A549 (cell line): ENCODE results near the gene ANKRD40. TPM values are rescaled to one million over a fixed set of nuclear protein-coding genes. Genes with fewer than 3 reads are reported as not detected.
A peak's percentile ranks its signal among the peaks of the same experiment; 100 is the strongest.

ENCODE experiments used
- ATAC-seq, 2 experiments: fragments of 200-7000 bp in 1 of 2; fragments of >200 bp in 1 of 2; cut with Nextera tagmentation in 1 of 2; cut with Tn5 transposase in 1 of 2; 3 replicates each; pipeline versions ENCODE4 v1.8.0 to v1.9.1; 2018 to 2020; ENCODE audit warnings: mild to moderate bottlenecking in 1 of 2, moderate library complexity in 1 of 2
- CTCF ChIA-PET: fragments of 300-600 bp; sonication (Branson Sonifier 250); formaldehyde crosslinking; extraction: SDS; loops from one replicate; lab custom pipeline; 2021; ENCODE audit warnings: antibody characterized with exemption, inconsistent platforms; lab: Yijun Ruan, JAX
- POLR2A ChIA-PET: fragments of 350-600 bp; formaldehyde crosslinking; extraction: SDS; loops from one replicate; lab custom pipeline; 2021; ENCODE audit warnings: antibody characterized with exemption, inconsistent platforms; lab: Yijun Ruan, JAX
- DNase-seq, 2 experiments: peaks; one replicate each; pipeline versions ENCODE4 v3.0.0 to v3.0.0-alpha.2; 2011 to 2016; ENCODE audit warnings: low read depth in 1 of 2, low spot score in 1 of 2
- FAIRE-seq: peaks from 2 replicates; lab custom pipeline; 2011; peaks lifted over from hg19 to GRCh38; lab: Jason Lieb, UNC
- H3K27ac ChIP-seq, 2 experiments: fragments of >200 bp; sonication (Bioruptor Twin); formaldehyde crosslinking; 3 replicates each; pipeline ENCODE4 v1.5.1; 2016 to 2017
- H3K4me1 ChIP-seq: fragments of >200 bp; sonication (Bioruptor Twin); formaldehyde crosslinking; 3 replicates; pipeline ENCODE4 v1.6.1; 2016
- H3K4me2 ChIP-seq: fragments of >200 bp; sonication (Bioruptor Twin); formaldehyde crosslinking; 3 replicates; pipeline ENCODE4 v1.6.1; 2016
- H3K4me3 ChIP-seq: fragments of >200 bp; sonication (Bioruptor Twin); formaldehyde crosslinking; 3 replicates; pipeline ENCODE4 v1.5.1; 2016
- H3K9me3 ChIP-seq: fragments of >200 bp; sonication (Bioruptor Twin); formaldehyde crosslinking; 3 replicates; pipeline ENCODE4 v1.6.1; 2016
- BHLHE40 ChIP-seq: IDR thresholded peaks from 2 replicates; pipeline ENCODE4 v1.6.1; 2012; ENCODE audit warnings: low read depth, low read length, inconsistent platforms
- CBX2 ChIP-seq: fragments of 200-600 bp; sonication (generic); IDR thresholded peaks from 2 replicates; pipeline ENCODE4 v1.6.1; 2016; ENCODE audit warnings: low read depth, mild to moderate bottlenecking, borderline replicate concordance
- CBX8 ChIP-seq: fragments of 200-600 bp; sonication (generic); IDR thresholded peaks from 2 replicates; pipeline ENCODE4 v1.6.1; 2016
- CTCF ChIP-seq: fragments of >200 bp; sonication (Bioruptor Twin); formaldehyde crosslinking; IDR thresholded peaks from 3 replicates; pipeline ENCODE4 v1.5.1; 2016
- EHMT2 ChIP-seq: fragments of 200-600 bp; sonication (generic); IDR thresholded peaks from 2 replicates; pipeline ENCODE4 v1.6.1; 2016; ENCODE audit warnings: antibody characterized with exemption, low read depth, mild to moderate bottlenecking, moderate library complexity
- FOSB ChIP-seq: fragments of 250-450 bp; sonication (Bioruptor Pico); IDR thresholded peaks from 2 replicates; pipeline ENCODE4 v1.5.0; 2020; ENCODE audit warnings: mild to moderate bottlenecking, moderate library complexity
- HDAC2 ChIP-seq: fragments of 200-600 bp; sonication (generic); IDR thresholded peaks from 2 replicates; pipeline ENCODE4 v1.6.1; 2016
- JUNB ChIP-seq: fragments of >200 bp; sonication (Bioruptor Twin); formaldehyde crosslinking; IDR thresholded peaks from 2 replicates; pipeline ENCODE4 v1.6.1; 2016
- KDM5A ChIP-seq: fragments of 200-600 bp; sonication (generic); IDR thresholded peaks from 2 replicates; pipeline ENCODE4 v1.6.1; 2016; ENCODE audit warnings: antibody characterized with exemption, mild to moderate bottlenecking
- NFE2L2 ChIP-seq: fragments of 150-350 bp; conservative IDR thresholded peaks from 2 replicates; pipeline ENCODE4 v1.6.1; 2014; ENCODE audit warnings: low read length
- NPAS2 ChIP-seq: fragments of 250-450 bp; sonication (Bioruptor Pico); IDR thresholded peaks from 2 replicates; pipeline ENCODE4 v1.8.0; 2022; ENCODE audit warnings: mild to moderate bottlenecking, moderate library complexity, borderline replicate concordance
- POLR2AphosphoS2 ChIP-seq: conservative IDR thresholded peaks from 2 replicates; pipeline ENCODE4 v1.6.1; 2012; ENCODE audit warnings: low read length, improper control_type of control experiment, inconsistent platforms
- RAD21 ChIP-seq, 2 experiments: fragments of >200 bp in 1 of 2; sonication (Bioruptor Twin) in 1 of 2; formaldehyde crosslinking in 1 of 2; IDR thresholded peaks in 1 of 2; conservative IDR thresholded peaks in 1 of 2; 2 replicates in 1 of 2; 3 replicates in 1 of 2; pipeline ENCODE4 v1.6.1; 2012 to 2018; ENCODE audit warnings: inconsistent platforms in 1 of 2
- REST ChIP-seq: fragments of 200-600 bp; sonication (generic); IDR thresholded peaks from 2 replicates; pipeline ENCODE4 v1.6.1; 2016; ENCODE audit warnings: antibody characterized with exemption, mild to moderate bottlenecking, moderate library complexity
- RNF2 ChIP-seq: fragments of 200-600 bp; sonication (generic); IDR thresholded peaks from 2 replicates; pipeline ENCODE4 v1.6.1; 2016; ENCODE audit warnings: low read depth, mild to moderate bottlenecking, antibody characterized with exemption, moderate library complexity, borderline replicate concordance
- SMC3 ChIP-seq: fragments of >200 bp; sonication (Bioruptor Twin); formaldehyde crosslinking; IDR thresholded peaks from 3 replicates; pipeline ENCODE4 v1.6.1; 2018; ENCODE audit warnings: inconsistent platforms
- SREBF2 ChIP-seq: fragments of 450-650 bp; IDR thresholded peaks from 2 replicates; pipeline ENCODE4 v1.6.1; 2014; ENCODE audit warnings: mild to moderate bottlenecking, moderate library complexity
- ZC3H11A ChIP-seq: fragments of 450-650 bp; IDR thresholded peaks from 2 replicates; pipeline ENCODE4 v1.6.1; 2014; ENCODE audit warnings: antibody characterized with exemption, mild to moderate bottlenecking
- ZFP36 ChIP-seq: fragments of 450-650 bp; IDR thresholded peaks from 2 replicates; pipeline ENCODE4 v1.6.1; 2014; ENCODE audit warnings: borderline replicate concordance; ENCODE audit not compliant: partially characterized antibody
- ZSCAN20 ChIP-seq: fragments of 250-450 bp; sonication (Bioruptor Pico); IDR thresholded peaks from 2 replicates; pipeline ENCODE4 v1.8.0; 2022; ENCODE audit warnings: mild to moderate bottlenecking, moderate library complexity
- WGBS: methylation state at CpG from one replicate; pipeline ENCODE4 v1.1.6; 2017; ENCODE audit errors: missing lambda C conversion rate; 5-methylcytosine and 5-hydroxymethylcytosine counted together
- polyA plus RNA-seq, 4 experiments: library from polyadenylated mRNA; depleted of rRNA in 3 of 4; stranded (reverse); fragments of >200 nt; fragmentation: RNase III in 1 of 4; extraction: RNeasy Plus Mini Kit Qiagen cat#74134 plus additional on column Dnase treatment in 1 of 4; gene quantifications; 2 replicates in 3 of 4; 3 replicates in 1 of 4; pipeline ENCODE4 v1.2.3, GENCODE V29; 2011 to 2017
- TF ChIP-seq, protein P1 (sequence below): IDR thresholded peaks from 2 replicates; pipeline ENCODE4 v1.6.1; 2012
- TF ChIP-seq, protein P2 (sequence below): fragments of 150-350 bp; IDR thresholded peaks from 2 replicates; pipeline ENCODE4 v1.6.1; 2014; ENCODE audit warnings: low read depth, mild to moderate bottlenecking, low read length

ANKRD40 gene
- polyA plus RNA-seq, 2 of the 4 experiments (the other 2 are of a cell fraction): 50.1 to 84.3 TPM

DNA sequence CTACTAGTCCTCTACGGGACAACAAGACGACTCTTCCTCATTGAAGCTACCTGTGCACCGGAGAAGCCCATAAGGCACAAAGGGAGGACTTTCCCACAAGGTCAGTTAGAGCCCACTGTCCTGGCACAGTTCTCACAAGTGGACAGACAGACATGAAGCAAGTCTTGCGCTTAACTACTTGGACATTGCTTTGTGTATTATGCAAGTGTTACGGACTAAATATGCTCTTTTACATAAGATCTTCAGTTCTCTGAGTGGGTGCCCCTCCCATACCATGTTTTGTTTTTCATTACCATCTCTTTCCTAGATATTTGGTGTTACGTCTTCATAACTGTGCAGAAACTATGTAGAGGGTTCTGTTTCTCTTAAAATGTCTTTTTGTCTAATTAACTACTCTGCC, 41.5 kb upstream of the ANKRD40 start:
- DNase-seq (no peak), FAIRE-seq (peak; percentile 76), ATAC-seq (no peak; a peak in 1 of 6 replicates)
- ChIA-PET POLR2A (no interaction called here), CTCF (interaction anchor here (0.9 to 3.5 kb wide), 3 partner anchors 18 to 54 kb away, joined by 3 to 11 read pairs (median 5); partner anchors contain the start of gene ANKRD40CL)
- 91% methylated on average over 6 of the region's 6 CpGs for WGBS
- Histone ChIP-seq H3K27ac (no peak overlapping the region), H3K4me2 (no peak overlapping the region), H3K9me3 (no peaks in the 10 kb centered on the region), H3K4me1 (no peaks in the 10 kb centered on the region), H3K4me3 (no peak overlapping the region)
- TF ChIP-seq ZC3H11A (no peak), NFE2L2 (no peak), SREBF2 (no peak), CTCF (no peak), FOSB (CRISPR knock-in tag) (no peak), KDM5A (no peak), NPAS2 (CRISPR knock-in tag) (no peak), JUNB (no peak), RNF2 (no peak), CBX8 (no peak)
- TF ChIP-seq, protein P1, sequence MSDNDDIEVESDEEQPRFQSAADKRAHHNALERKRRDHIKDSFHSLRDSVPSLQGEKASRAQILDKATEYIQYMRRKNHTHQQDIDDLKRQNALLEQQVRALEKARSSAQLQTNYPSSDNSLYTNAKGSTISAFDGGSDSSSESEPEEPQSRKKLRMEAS: no peak
- TF ChIP-seq, protein P2, sequence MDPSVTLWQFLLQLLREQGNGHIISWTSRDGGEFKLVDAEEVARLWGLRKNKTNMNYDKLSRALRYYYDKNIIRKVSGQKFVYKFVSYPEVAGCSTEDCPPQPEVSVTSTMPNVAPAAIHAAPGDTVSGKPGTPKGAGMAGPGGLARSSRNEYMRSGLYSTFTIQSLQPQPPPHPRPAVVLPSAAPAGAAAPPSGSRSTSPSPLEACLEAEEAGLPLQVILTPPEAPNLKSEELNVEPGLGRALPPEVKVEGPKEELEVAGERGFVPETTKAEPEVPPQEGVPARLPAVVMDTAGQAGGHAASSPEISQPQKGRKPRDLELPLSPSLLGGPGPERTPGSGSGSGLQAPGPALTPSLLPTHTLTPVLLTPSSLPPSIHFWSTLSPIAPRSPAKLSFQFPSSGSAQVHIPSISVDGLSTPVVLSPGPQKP: no peak

DNA sequence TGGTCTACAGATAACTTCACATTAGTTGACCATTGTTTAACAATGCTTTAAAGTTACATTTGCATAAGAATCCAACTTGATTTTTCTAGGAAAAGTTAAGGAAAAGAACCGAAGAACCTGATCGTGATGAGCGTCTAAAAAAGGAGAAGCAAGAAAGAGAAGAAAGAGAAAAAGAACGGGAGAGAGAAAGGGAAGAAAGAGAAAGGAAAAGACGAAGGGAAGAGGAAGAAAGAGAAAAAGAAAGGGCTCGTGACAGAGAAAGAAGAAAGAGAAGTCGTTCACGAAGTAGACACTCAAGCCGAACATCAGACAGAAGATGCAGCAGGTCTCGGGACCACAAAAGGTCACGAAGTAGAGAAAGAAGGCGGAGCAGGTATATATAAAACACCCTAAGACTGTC, 37.9 kb upstream of the ANKRD40 start:
- 93% methylated on average over 12 of the region's 12 CpGs for WGBS
- no peaks in the 10 kb centered on the region for H3K9me3 ChIP-seq
- TF ChIP-seq ZFP36: no peak
- no peak for TF ChIP-seq CBX2
- TF ChIP-seq POLR2AphosphoS2: no peak
- no peak for TF ChIP-seq SREBF2
- no peak for TF ChIP-seq SMC3
- no peak for TF ChIP-seq ZSCAN20 (CRISPR knock-in tag)
- no peak for TF ChIP-seq BHLHE40
- no peak for TF ChIP-seq KDM5A
- TF ChIP-seq, all 56 proteins: peak for 0
- no peak overlapping the region for H3K4me2 ChIP-seq
- ATAC-seq: no peak
- FAIRE-seq: peak; percentile 54
- no peak overlapping the region for H3K4me3 ChIP-seq
- DNase-seq: no peak
- no peak overlapping the region for H3K27ac ChIP-seq
- ChIA-PET CTCF (interaction anchor here (1.0 to 2.6 kb wide), 3 partner anchors 11 to 29 kb away, joined by 3 to 8 read pairs (median 6); no protein-coding TSS in a partner anchor), POLR2A (interaction anchor here (1.4 kb wide), 1 partner anchor 26 kb away, joined by 6 read pairs; the partner anchor contains the start of gene LUC7L3)
- no peaks in the 10 kb centered on the region for H3K4me1 ChIP-seq

- Histone ChIP-seq H3K4me1 (peaks cover 11% of the 10 kb centered on the region; the same call in 2 of the 3 replicates), H3K4me3 (no peak overlapping the region), H3K9me3 (no peaks in the 10 kb centered on the region), H3K4me2 (no peak overlapping the region), H3K27ac (no peak overlapping the region)
- FAIRE-seq (no peak), DNase-seq (no peak), ATAC-seq (no peak)
- POLR2A ChIA-PET: no interaction called here
- no peak for TF ChIP-seq REST
- TF ChIP-seq FOSB (CRISPR knock-in tag): no peak
- no peak for TF ChIP-seq EHMT2
- TF ChIP-seq HDAC2: no peak
- no peak for TF ChIP-seq RAD21 (conservative IDR thresholded peaks at IDR 0.05 in 1 of 2, IDR thresholded peaks at IDR 0.05 in 1 of 2)
- 47% methylated on average over 2 of the region's 2 CpGs for whole genome bisulfite sequencing
- CTCF ChIA-PET: interaction anchor here (0.8 to 1.3 kb wide), 2 partner anchors 11 to 44 kb away, joined by 3 to 4 read pairs; no protein-coding TSS in a partner anchor
Observed at GRCh38 chr17:50739098-50739497, 31.4 kb upstream of the ANKRD40 start.
